ENCODE measurements around the gene PDZD4. TPM values are rescaled to one million over a fixed set of nuclear protein-coding genes. Genes with fewer than 3 reads are reported as not detected.

The PDZD4 gene
- total and polyA plus RNA-seq, 4 donors: 0.15 to 1.8 (median 0.69) TPM

GRCh38 chrX:153844509-153845082 is 14.3 kb upstream of the PDZD4 start:
- WGBS: 12% methylated on average over 6 of the region's 6 CpGs
- Histone ChIP-seq H3K9ac (ENCODE audit: low read depth in 1 of 2, low read length in 2 of 2) (no peak overlapping the region), H3K27ac (ENCODE audit: low read depth in 1 of 2, low read length in 2 of 2) (no peak overlapping the region), H3K4me3 (ENCODE audit: low read depth in 1 of 3, low read length in 3 of 3) (no peak overlapping the region), H3K9me3 (ENCODE audit: control insufficient read depth in 4 of 4, low read length in 3 of 4) (no peaks in the 10 kb centered on the region), H3K4me1 (ENCODE audit: control insufficient read depth in 4 of 4, insufficient read depth in 4 of 4, low read length in 3 of 4) (no peaks in the 10 kb centered on the region), H3K27me3 (ENCODE audit: control insufficient read depth in 4 of 4, insufficient read depth in 4 of 4, low read length in 3 of 4) (peaks cover 0 to 12% (median 0%) of the 10 kb centered on the region in 4 donors), H3K36me3 (ENCODE audit: control insufficient read depth in 4 of 4, insufficient read depth in 3 of 4, low read depth in 1 of 4, low read length in 3 of 4) (no peaks in the 10 kb centered on the region)
- TF ChIP-seq SP1 (IDR thresholded peaks at IDR 0.05) (no peak), ZBTB33 (IDR thresholded peaks at IDR 0.05) (no peak), MAX (IDR thresholded peaks at IDR 0.05) (no peak), ATF3 (IDR thresholded peaks at IDR 0.05) (no peak), HNF4G (IDR thresholded peaks at IDR 0.05) (no peak), GABPA (IDR thresholded peaks at IDR 0.05 in 1 of 2, conservative IDR thresholded peaks at IDR 0.05 in 1 of 2) (no peak), FOXA1 (IDR thresholded peaks at IDR 0.05) (no peak)
- DNase-seq (ENCODE audit: low spot score): no peak

GRCh38 chrX:153836921-153837320 is 6.6 kb upstream of the PDZD4 start:
- H3K9me3 ChIP-seq (ENCODE audit: control insufficient read depth in 4 of 4, low read length in 3 of 4): no peaks in the 10 kb centered on the region
- no peaks in the 10 kb centered on the region for H3K36me3 ChIP-seq (ENCODE audit: control insufficient read depth in 4 of 4, insufficient read depth in 3 of 4, low read depth in 1 of 4, low read length in 3 of 4)
- 89% methylated on average over 6 of the region's 6 CpGs for WGBS
- TF ChIP-seq HNF4G (IDR thresholded peaks at IDR 0.05) (no peak), FOXA1 (IDR thresholded peaks at IDR 0.05) (no peak), MAX (IDR thresholded peaks at IDR 0.05) (no peak), TAF1 (conservative IDR thresholded peaks at IDR 0.05) (no peak), FOXA2 (IDR thresholded peaks at IDR 0.05) (no peak), YY1 (IDR thresholded peaks at IDR 0.05) (no peak), ATF3 (IDR thresholded peaks at IDR 0.05) (no peak), JUND (IDR thresholded peaks at IDR 0.05) (no peak), HNF4A (conservative IDR thresholded peaks at IDR 0.05) (no peak), EGR1 (IDR thresholded peaks at IDR 0.05; ENCODE audit: low read depth in 2 of 2) (no peak), REST (IDR thresholded peaks at IDR 0.05) (no peak), GABPA (IDR thresholded peaks at IDR 0.05 in 1 of 2, conservative IDR thresholded peaks at IDR 0.05 in 1 of 2) (no peak), ZBTB33 (IDR thresholded peaks at IDR 0.05) (no peak), RXRA (IDR thresholded peaks at IDR 0.05) (no peak), CTCF (IDR thresholded peaks at IDR 0.05; ENCODE audit: low read depth, low read length, missing input control) (no peak), SP1 (IDR thresholded peaks at IDR 0.05) (no peak), RAD21 (IDR thresholded peaks at IDR 0.05) (no peak), NR2F2 (IDR thresholded peaks at IDR 0.05) (no peak)
- no peak overlapping the region for H3K27ac ChIP-seq (ENCODE audit: low read depth in 1 of 2, low read length in 2 of 2)
- H3K27me3 ChIP-seq (ENCODE audit: control insufficient read depth in 4 of 4, insufficient read depth in 4 of 4, low read length in 3 of 4): no peaks in the 10 kb centered on the region
- no peak for DNase-seq (ENCODE audit: low spot score)
- no peak overlapping the region for H3K4me3 ChIP-seq (ENCODE audit: low read depth in 1 of 3, low read length in 3 of 3)
- H3K9ac ChIP-seq (ENCODE audit: low read depth in 1 of 2, low read length in 2 of 2): no peak overlapping the region
- no peaks in the 10 kb centered on the region for H3K4me1 ChIP-seq (ENCODE audit: control insufficient read depth in 4 of 4, insufficient read depth in 4 of 4, low read length in 3 of 4)

Data from liver (tissue), 9 donors.